H1 (cell line): ENCODE data around the gene GPR160. TPM values are rescaled to one million over a fixed set of nuclear protein-coding genes. Genes with fewer than 3 reads are reported as not detected.

Experiments
- CTCF ChIA-PET: fragments of 300-600 bp; sonication (Branson Sonifier 250); formaldehyde crosslinking; loops from one replicate; lab custom pipeline; 2021; ENCODE audit not compliant: partially characterized antibody; lab: Charles Lee
- POLR2A ChIA-PET: fragments of 300-600 bp; sonication (Branson Sonifier 250); formaldehyde crosslinking; loops from one replicate; lab custom pipeline; 2021; ENCODE audit warnings: inconsistent platforms; ENCODE audit not compliant: partially characterized antibody; lab: Charles Lee
- DNase-seq, 2 experiments: peaks; one replicate each; pipeline versions ENCODE4 v3.0.0 to v3.0.0-alpha.2; 2010 to 2022; ENCODE audit warnings: low spot score in 2 of 2, low read depth in 1 of 2, mixed read lengths in 1 of 2
- FAIRE-seq: peaks from 2 replicates; lab custom pipeline; 2011; peaks lifted over from hg19 to GRCh38; lab: Jason Lieb, UNC
- H2AFZ ChIP-seq: 2 replicates; pipeline ENCODE4 v1.8.1; 2012; ENCODE audit warnings: low read length, inconsistent platforms
- H2AK5ac ChIP-seq: 2 replicates; pipeline ENCODE4 v1.6.1; 2013; ENCODE audit warnings: low read depth, low read length
- H2BK120ac ChIP-seq: replicated peaks from 2 replicates; pipeline ENCODE3; 2013; ENCODE audit warnings: low read depth, low read length, inconsistent platforms
- H2BK12ac ChIP-seq: 2 replicates; pipeline ENCODE4 v1.6.1; 2013; ENCODE audit warnings: low read depth, low read length
- H2BK15ac ChIP-seq: 2 replicates; pipeline ENCODE4 v1.6.1; 2013; ENCODE audit warnings: low read length
- H2BK20ac ChIP-seq: 2 replicates; pipeline ENCODE4 v1.6.1; 2013; ENCODE audit warnings: low read length
- H2BK5ac ChIP-seq: 2 replicates; pipeline ENCODE4 v1.6.1; 2013; ENCODE audit warnings: low read depth, low read length
- H3K14ac ChIP-seq: 2 replicates; pipeline ENCODE4 v1.6.1; 2013; ENCODE audit warnings: inconsistent platforms; ENCODE audit not compliant: insufficient read length
- H3K18ac ChIP-seq: 2 replicates; pipeline ENCODE4 v1.6.1; 2013; ENCODE audit warnings: low read length; ENCODE audit errors: extremely low read depth
- H3K23ac ChIP-seq: 2 replicates; pipeline ENCODE4 v1.6.1; 2013; ENCODE audit warnings: inconsistent platforms; ENCODE audit not compliant: insufficient read length
- H3K23me2 ChIP-seq: 2 replicates; pipeline ENCODE4 v1.6.1; 2013; ENCODE audit warnings: low read depth, low read length
- H3K27ac ChIP-seq: 2 replicates; pipeline ENCODE4 v1.6.1; 2011; ENCODE audit warnings: low read depth, low read length, inconsistent platforms
- H3K27me3 ChIP-seq, 4 experiments: replicated peaks in 1 of 4; 1 replicate in 1 of 4; 2 replicates in 3 of 4; pipeline versions ENCODE4 v1.6.1 to v1.8.1; 2011 to 2013; ENCODE audit warnings: low read length in 3 of 4, mild to moderate bottlenecking in 3 of 4, inconsistent platforms in 2 of 4, mixed read lengths in 2 of 4, moderate library complexity in 1 of 4; ENCODE audit not compliant: control insufficient read depth in 3 of 4, insufficient read depth in 3 of 4; ENCODE audit errors: extremely low read depth in 1 of 4
- H3K36me3 ChIP-seq, 4 experiments: 2 replicates each; pipeline versions ENCODE4 v1.6.1 to v1.8.1; 2011 to 2013; ENCODE audit warnings: mild to moderate bottlenecking in 4 of 4, low read length in 3 of 4, moderate library complexity in 2 of 4, control low read depth in 1 of 4, inconsistent platforms in 1 of 4; ENCODE audit not compliant: insufficient read depth in 4 of 4, control insufficient read depth in 2 of 4
- H3K4ac ChIP-seq: replicated peaks from 2 replicates; pipeline ENCODE3; 2013; ENCODE audit warnings: low read length, low read depth, mixed read lengths, inconsistent platforms; ENCODE audit not compliant: insufficient read length
- H3K4me1 ChIP-seq, 4 experiments: replicated peaks in 1 of 4; 1 replicate in 1 of 4; 2 replicates in 3 of 4; pipeline versions ENCODE4 v1.6.1 to v1.8.1; 2011 to 2013; ENCODE audit warnings: low read length in 3 of 4, inconsistent platforms in 2 of 4, mixed read lengths in 1 of 4; ENCODE audit not compliant: insufficient read depth in 4 of 4, control insufficient read depth in 3 of 4
- H3K4me2 ChIP-seq, 2 experiments: 2 replicates each; pipeline versions ENCODE4 v1.6.1 to v1.8.1; 2011 to 2013; ENCODE audit warnings: low read depth in 2 of 2, low read length in 2 of 2, control low read depth in 1 of 2, inconsistent platforms in 1 of 2, mild to moderate bottlenecking in 1 of 2; ENCODE audit not compliant: insufficient read depth in 1 of 2
- H3K4me3 ChIP-seq, 4 experiments: fragments of 200-600, 300-600 bp in 1 of 4; sonication (generic), shearing (Covaris generic), sonication (Bioruptor Twin) in 1 of 4; 2 replicates each; pipeline versions ENCODE4 v1.5.1 to v1.8.1; 2011 to 2016; ENCODE audit warnings: low read length in 4 of 4, low read depth in 3 of 4, control low read depth in 2 of 4, inconsistent platforms in 2 of 4, mild to moderate bottlenecking in 2 of 4, mixed read lengths in 1 of 4, moderate library complexity in 1 of 4; ENCODE audit not compliant: insufficient read depth in 2 of 4; ENCODE audit errors: extremely low read depth in 1 of 4
- H3K56ac ChIP-seq: replicated peaks from 2 replicates; pipeline ENCODE3; 2013; ENCODE audit warnings: low read depth, mild to moderate bottlenecking, mixed read lengths, low read length, inconsistent platforms; ENCODE audit not compliant: insufficient read length
- H3K79me1 ChIP-seq: 2 replicates; pipeline ENCODE4 v1.6.1; 2013; ENCODE audit warnings: low read depth, low read length, control low read depth
- H3K79me2 ChIP-seq, 2 experiments: 2 replicates each; pipeline versions ENCODE4 v1.6.1 to v1.8.1; 2012 to 2013; ENCODE audit warnings: low read length in 2 of 2, mild to moderate bottlenecking in 2 of 2, inconsistent platforms in 1 of 2; ENCODE audit not compliant: insufficient read depth in 2 of 2, control insufficient read depth in 1 of 2
- H3K9ac ChIP-seq, 4 experiments: replicated peaks in 1 of 4; 1 replicate in 1 of 4; 2 replicates in 3 of 4; pipeline versions ENCODE4 v1.6.1 to v1.8.1; 2011 to 2013; ENCODE audit warnings: low read depth in 3 of 4, low read length in 3 of 4, control low read depth in 2 of 4, mild to moderate bottlenecking in 2 of 4, moderate library complexity in 2 of 4, inconsistent platforms in 1 of 4; ENCODE audit errors: extremely low read depth in 1 of 4
- H3K9me3 ChIP-seq, 2 experiments: 2 replicates each; pipeline versions ENCODE4 v1.6.1 to v1.8.1; 2012 to 2013; ENCODE audit warnings: mild to moderate bottlenecking in 2 of 2, moderate library complexity in 2 of 2, control low read depth in 1 of 2, inconsistent platforms in 1 of 2, low read depth in 1 of 2, low read length in 1 of 2, mixed read lengths in 1 of 2; ENCODE audit not compliant: insufficient read depth in 2 of 2
- H4K20me1 ChIP-seq, 2 experiments: replicated peaks in 1 of 2; 2 replicates each; pipeline versions ENCODE3 to v1.8.1; 2011 to 2013; ENCODE audit warnings: inconsistent platforms in 2 of 2, low read length in 2 of 2, mild to moderate bottlenecking in 1 of 2; ENCODE audit not compliant: insufficient read depth in 2 of 2, control insufficient read depth in 1 of 2
- H4K5ac ChIP-seq: 2 replicates; pipeline ENCODE4 v1.6.1; 2013; ENCODE audit warnings: low read length, low read depth, mixed read lengths, inconsistent platforms; ENCODE audit not compliant: insufficient read length
- H4K8ac ChIP-seq: 2 replicates; pipeline ENCODE4 v1.8.0; 2013; ENCODE audit warnings: mild to moderate bottlenecking, moderate library complexity, low read length, inconsistent platforms; ENCODE audit not compliant: insufficient read depth; ENCODE audit errors: extremely low read depth
- H4K91ac ChIP-seq: replicated peaks from 2 replicates; pipeline ENCODE3; 2013; ENCODE audit warnings: low read length, mixed read lengths, inconsistent platforms; ENCODE audit not compliant: insufficient read length
- BACH1 ChIP-seq: IDR thresholded peaks from 2 replicates; pipeline ENCODE4 v1.6.1; 2012; ENCODE audit warnings: low read length, improper control_type of control experiment
- GABPA ChIP-seq: IDR thresholded peaks from 2 replicates; pipeline ENCODE4 v1.6.1; 2011; ENCODE audit warnings: mild to moderate bottlenecking, low read length, moderate library complexity, borderline replicate concordance; ENCODE audit not compliant: insufficient read depth
- HDAC6 ChIP-seq: IDR thresholded peaks from one replicate; pipeline ENCODE4 v1.7.1; 2012; ENCODE audit warnings: low read depth, mild to moderate bottlenecking, inconsistent platforms, low read length, moderate library complexity
- JUND ChIP-seq: IDR thresholded peaks from 2 replicates; pipeline ENCODE4 v1.6.1; 2011; ENCODE audit warnings: mild to moderate bottlenecking, improper control_type of control experiment, low read length
- KDM5A ChIP-seq: fragments of 200-600 bp; IDR thresholded peaks from 2 replicates; pipeline ENCODE4 v1.7.1; 2012; ENCODE audit warnings: mild to moderate bottlenecking, low read length, inconsistent platforms, mixed read lengths
- NRF1 ChIP-seq: IDR thresholded peaks from 2 replicates; pipeline ENCODE4 v1.6.1; 2011; ENCODE audit warnings: mild to moderate bottlenecking, low read depth, low read length, improper control_type of control experiment
- PHF8 ChIP-seq: fragments of 200-600 bp; sonication (generic); conservative IDR thresholded peaks from 2 replicates; pipeline ENCODE4 v1.7.1; 2012; ENCODE audit warnings: low read depth, mild to moderate bottlenecking, inconsistent platforms, low read length, moderate library complexity
- POLR2A ChIP-seq, 2 experiments: IDR thresholded peaks; 1 replicate in 1 of 2; 2 replicates in 1 of 2; pipeline ENCODE4 v1.6.1; 2011; ENCODE audit warnings: low read depth in 2 of 2, low read length in 2 of 2, mild to moderate bottlenecking in 2 of 2; ENCODE audit errors: control extremely low read depth in 1 of 2
- POU5F1 ChIP-seq: IDR thresholded peaks from 2 replicates; pipeline ENCODE4 v1.6.1; 2011; ENCODE audit warnings: low read depth, mild to moderate bottlenecking, low read length, moderate library complexity
- RAD21 ChIP-seq, 2 experiments: IDR thresholded peaks in 1 of 2; conservative IDR thresholded peaks in 1 of 2; 2 replicates each; pipeline ENCODE4 v1.6.1; 2011; ENCODE audit warnings: low read depth in 2 of 2, low read length in 2 of 2, improper control_type of control experiment in 1 of 2, inconsistent platforms in 1 of 2, mild to moderate bottlenecking in 1 of 2, moderate library complexity in 1 of 2
- RXRA ChIP-seq: IDR thresholded peaks from 2 replicates; pipeline ENCODE4 v1.6.1; 2011; ENCODE audit warnings: low read depth, mild to moderate bottlenecking, low read length, moderate library complexity; ENCODE audit not compliant: insufficient read depth
- SAP30 ChIP-seq: fragments of 300-600 bp; sonication (generic); IDR thresholded peaks from 2 replicates; pipeline ENCODE4 v1.7.1; 2012; ENCODE audit warnings: low read length, moderate library complexity, mild to moderate bottlenecking, inconsistent platforms; ENCODE audit not compliant: insufficient read depth, insufficient replicate concordance
- SIRT6 ChIP-seq: IDR thresholded peaks from one replicate; pipeline ENCODE4 v1.7.1; 2012; ENCODE audit warnings: low read length, inconsistent platforms
- SUZ12 ChIP-seq: fragments of 200-600 bp; sonication (generic); IDR thresholded peaks from 2 replicates; pipeline ENCODE4 v1.6.1; 2012; ENCODE audit warnings: mild to moderate bottlenecking, inconsistent platforms, low read length, moderate library complexity, mixed read lengths
- TAF7 ChIP-seq: optimal IDR thresholded peaks from 2 replicates; pipeline ENCODE3; 2011; ENCODE audit warnings: low read depth, mild to moderate bottlenecking, inconsistent platforms, low read length, moderate library complexity, borderline replicate concordance
- WGBS, 2 experiments: shearing (Covaris generic) in 1 of 2; methylation state at CpG; one replicate each; pipeline versions ENCODE4 v1.1.6 to v1.1.7; 2013 to 2015; ENCODE audit warnings: low lambda C conversion rate in 2 of 2, mixed read lengths in 2 of 2, inconsistent platforms in 1 of 2, low coverage in 1 of 2, missing lambda C conversion rate in 1 of 2; ENCODE audit not compliant: insufficient replicate concordance in 2 of 2, insufficient coverage in 1 of 2, insufficient read length in 1 of 2; ENCODE audit errors: extremely low coverage in 1 of 2, missing lambda C conversion rate in 1 of 2; 5-methylcytosine and 5-hydroxymethylcytosine counted together
- polyA plus RNA-seq, 7 experiments: library from polyadenylated mRNA; depleted of rRNA in 3 of 7; stranded (reverse) in 5 of 7; unstranded in 2 of 7; fragments of >200 nt in 5 of 7; fragments of 200-250 nt in 2 of 7; gene quantifications; 1 replicate in 5 of 7; 2 replicates in 1 of 7; 4 replicates in 1 of 7; pipeline versions ENCODE4 v1.2.1 to v1.2.3, GENCODE V29; 2011 to 2013; ENCODE audit warnings: missing spikeins in 2 of 7, mixed read lengths in 2 of 7
- total RNA-seq: library from RNA; stranded (reverse); fragmentation: NEBNext Ultra II Directional; extraction: Animal tissue kit (Norgen Biotek cat#: 25700); gene quantifications from 2 replicates; pipeline ENCODE4 v1.2.1, GENCODE V29; 2021

The GPR160 gene
- total and polyA plus RNA-seq, 2 of the 8 experiments (the other 6 are each of a cell fraction or from before 2014, with no cell fraction given): 14.3 to 16.6 TPM

GRCh38 chr3:170003881-170004356 lies 33.9 kb upstream of the GPR160 start:
- FAIRE-seq: no peak
- CTCF ChIA-PET: interaction anchor here (2.8 kb wide), 1 partner anchor 17 kb away, joined by 9 read pairs; no protein-coding TSS in a partner anchor
- TF ChIP-seq BACH1 (no peak), HDAC6 (no peak), POLR2A (IDR thresholded peaks at IDR 0.05; ENCODE audit: control extremely low read depth in 1 of 2, low read depth in 2 of 2, low read length in 2 of 2) (no peak), NRF1 (no peak), TAF7 (no peak), SAP30 (no peak), RXRA (no peak), JUND (no peak), GABPA (no peak), SUZ12 (no peak), PHF8 (no peak), KDM5A (no peak), SIRT6 (no peak), POU5F1 (no peak), RAD21 (IDR thresholded peaks at IDR 0.05 in 1 of 2, conservative IDR thresholded peaks at IDR 0.05 in 1 of 2; ENCODE audit: low read depth in 2 of 2, low read length in 2 of 2) (no peak)

More at GRCh38 chr3:170003881-170004356, 33.9 kb upstream of the GPR160 start:
- Histone ChIP-seq H3K4me3 (no peak overlapping the region), H3K27me3 (no peaks in the 10 kb centered on the region), H3K9me3 (no peaks in the 10 kb centered on the region), H2BK12ac (no peak overlapping the region), H4K5ac (no peak overlapping the region), H3K27ac (no peak overlapping the region), H4K8ac (no peak overlapping the region), H3K4me1 (no peaks in the 10 kb centered on the region), H2AK5ac (no peak overlapping the region), H3K23ac (no peak overlapping the region), H3K56ac (no peak overlapping the region), H4K20me1 (no peaks in the 10 kb centered on the region), H2BK15ac (no peak overlapping the region), H2BK5ac (no peak overlapping the region), H3K18ac (no peak overlapping the region), H3K4me2 (no peak overlapping the region), H3K79me1 (no peaks in the 10 kb centered on the region), H3K4ac (no peak overlapping the region), H3K23me2 (no peaks in the 10 kb centered on the region), H3K14ac (no peak overlapping the region), H3K9ac (no peak overlapping the region), H3K79me2 (no peaks in the 10 kb centered on the region), H4K91ac (no peak overlapping the region), H2BK20ac (no peak overlapping the region), H3K36me3 (no peaks in the 10 kb centered on the region), H2BK120ac (no peak overlapping the region), H2AFZ (no peak overlapping the region)
- WGBS, 2 experiments: 92% methylated on average over 2 of the region's 2 CpGs; no CpG with 5 or more reads in 1 of the 2 experiments
- DNase-seq: no peak
- POLR2A ChIA-PET: no interaction called here
